Aorta (tissue), 5 donors: ENCODE measurements around the gene THBS1. TPM values are rescaled to one million over a fixed set of nuclear protein-coding genes. Genes with fewer than 3 reads are reported as not detected.

ENCODE experiments used
- ATAC-seq: fragments of 200-7000 bp; cut with Tn5 transposase; one replicate; pipeline ENCODE4 v1.9.1; 2022; ENCODE audit warnings: moderate library complexity; ENCODE audit not compliant: low FRiP score
- DNase-seq, 2 donors: peaks; one replicate each; pipeline ENCODE4 v3.0.0-alpha.2; 2020
- H3K27ac ChIP-seq, 2 donors: one replicate each; pipeline ENCODE4 v1.5.1; 2013; ENCODE audit warnings: low read length in 2 of 2, mild to moderate bottlenecking in 2 of 2, moderate library complexity in 2 of 2, control low read depth in 1 of 2, inconsistent platforms in 1 of 2, low read depth in 1 of 2
- H3K27me3 ChIP-seq, 2 donors: one replicate each; pipeline ENCODE4 v1.6.1; 2013; ENCODE audit warnings: control low read depth in 1 of 2, low read length in 1 of 2, mild to moderate bottlenecking in 1 of 2, moderate library complexity in 1 of 2; ENCODE audit not compliant: insufficient read depth in 2 of 2, control insufficient read depth in 1 of 2
- H3K36me3 ChIP-seq, 2 donors: one replicate each; pipeline ENCODE4 v1.6.1; 2013; ENCODE audit warnings: control low read depth in 1 of 2, low read length in 1 of 2, mild to moderate bottlenecking in 1 of 2; ENCODE audit not compliant: insufficient read depth in 2 of 2, control insufficient read depth in 1 of 2
- H3K4me1 ChIP-seq, 2 donors: one replicate each; pipeline ENCODE4 v1.6.1; 2013; ENCODE audit warnings: low read length in 2 of 2, control low read depth in 1 of 2, mild to moderate bottlenecking in 1 of 2, moderate library complexity in 1 of 2; ENCODE audit not compliant: insufficient read depth in 2 of 2, control insufficient read depth in 1 of 2
- H3K4me3 ChIP-seq, 2 donors: one replicate each; pipeline ENCODE4 v1.5.1; 2013; ENCODE audit warnings: low read length in 2 of 2, control low read depth in 1 of 2, mild to moderate bottlenecking in 1 of 2
- H3K9me3 ChIP-seq: one replicate; pipeline ENCODE4 v1.6.1; 2013; ENCODE audit warnings: mild to moderate bottlenecking, low read length; ENCODE audit not compliant: control insufficient read depth
- WGBS, 2 donors: extraction: QIAGEN DNeasy Blood & Tissue Kit; methylation state at CpG; one replicate each; pipeline ENCODE4 v1.1.7; 2013; 5-methylcytosine and 5-hydroxymethylcytosine counted together
- intact Hi-C, 2 donors: fragments of 100-400 bp; cut with DNase I; formaldehyde crosslinking; loops; one replicate each; pipeline versions ENCODE4 v1.14.2 to v1.15.0; 2022
- polyA plus RNA-seq, 2 donors: library from polyadenylated mRNA; stranded (reverse); fragments of 200-250 nt; gene quantifications; one replicate each; pipeline ENCODE4 v1.2.3, GENCODE V29; 2013
- total RNA-seq, 2 donors: library from RNA; stranded (reverse); fragmentation: NEBNext Ultra II Directional; extraction: Animal tissue kit (Norgen Biotek cat#: 25700); gene quantifications; one replicate each; pipeline ENCODE4 v1.2.1, GENCODE V29; 2021
- donor health status: healthy with polysubstance abuse.
- donor health status: Bipolar disorder and iron deficiency.
- donor health status: DM: no; HTN: no; CAD: no.
- donor health status: DM: no; HTN: no; CAD: no.
- donor health status: DM: yes; HTN: yes; CAD: no.

The THBS1 gene
- total and polyA plus RNA-seq, 4 donors, result 9.8 to 1,398 (median 147) TPM

GRCh38 chr15:39589193-39589814, 8.4 kb downstream of the THBS1 start:
- no peak for ATAC-seq
- Histone ChIP-seq H3K36me3 (peaks cover 0 to 2% of the 10 kb centered on the region in 2 donors), H3K4me1 (no peaks in the 10 kb centered on the region), H3K27ac (no peak overlapping the region), H3K4me3 (no peak overlapping the region), H3K27me3 (no peaks in the 10 kb centered on the region), H3K9me3 (no peaks in the 10 kb centered on the region)
- DNase-seq, result no peak
- intact Hi-C loops, result loop anchor here in 1 of 2 donors (10.0 kb wide), 2 partner anchors 465 to 775 kb away; no protein-coding TSS in a partner anchor
- 94 to 95% methylated on average over 14 of the region's 14 CpGs for WGBS, 2 donors

GRCh38 chr15:39589815-39590644, 9.2 kb downstream of the THBS1 start:
- Histone ChIP-seq H3K36me3 (peaks cover 0 to 2% of the 10 kb centered on the region in 2 donors), H3K9me3 (no peaks in the 10 kb centered on the region), H3K4me3 (no peak overlapping the region), H3K27me3 (no peaks in the 10 kb centered on the region), H3K4me1 (no peaks in the 10 kb centered on the region), H3K27ac (no peak overlapping the region)
- 96 to 98% methylated on average over 13 of the region's 13 CpGs for WGBS, 2 donors
- DNase-seq (no peak), ATAC-seq (no peak)
- intact Hi-C loops, result loop anchor here (5.0 to 10.0 kb wide), 3 partner anchors 465 to 888 kb away; no protein-coding TSS in a partner anchor

- Histone ChIP-seq H3K27ac (no peak overlapping the region), H3K4me1 (no peaks in the 10 kb centered on the region), H3K9me3 (no peaks in the 10 kb centered on the region), H3K27me3 (no peaks in the 10 kb centered on the region), H3K36me3 (peaks cover 0 to 2% of the 10 kb centered on the region in 2 donors), H3K4me3 (no peak overlapping the region)
- WGBS, 2 donors, result 93% methylated on average over 11 of the region's 11 CpGs
- intact Hi-C loops, result loop anchor here in 1 of 2 donors (5.0 kb wide), 1 partner anchor 889 kb away; no protein-coding TSS in a partner anchor
- DNase-seq (no peak), ATAC-seq (no peak)
These were observed 10.4 kb downstream of the THBS1 start for GRCh38 chr15:39591141-39591895.

GRCh38 chr15:39591896-39592315, 11.0 kb downstream of the THBS1 start:
- no peaks in the 10 kb centered on the region for H3K27me3 ChIP-seq
- no peaks in the 10 kb centered on the region for H3K4me1 ChIP-seq
- no peak overlapping the region for H3K27ac ChIP-seq
- DNase-seq (no peak), ATAC-seq (no peak)
- no peak overlapping the region for H3K4me3 ChIP-seq
- WGBS, 2 donors, result 93 to 94% methylated on average over 2 of the region's 2 CpGs
- H3K9me3 ChIP-seq, result no peaks in the 10 kb centered on the region
- H3K36me3 ChIP-seq, result peaks cover 0 to 2% of the 10 kb centered on the region in 2 donors
- intact Hi-C loops, result loop anchor here in 1 of 2 donors (5.0 kb wide), 1 partner anchor 890 kb away; no protein-coding TSS in a partner anchor

GRCh38 chr15:39592500-39592899, 11.6 kb downstream of the THBS1 start:
- no peaks in the 10 kb centered on the region for H3K4me1 ChIP-seq
- H3K27me3 ChIP-seq, result no peaks in the 10 kb centered on the region
- DNase-seq (no peak), ATAC-seq (no peak)
- no peak overlapping the region for H3K27ac ChIP-seq
- intact Hi-C loops, result loop anchor here in 1 of 2 donors (5.0 kb wide), 1 partner anchor 890 kb away; no protein-coding TSS in a partner anchor
- WGBS, 2 donors, result 89 to 93% methylated on average over 6 of the region's 6 CpGs
- H3K9me3 ChIP-seq, result no peaks in the 10 kb centered on the region
- H3K4me3 ChIP-seq, result no peak overlapping the region
- peaks cover 0 to 2% of the 10 kb centered on the region in 2 donors for H3K36me3 ChIP-seq

- 97% methylated on average over 15 of the region's 15 CpGs for WGBS, 2 donors
- Histone ChIP-seq H3K27me3 (no peaks in the 10 kb centered on the region), H3K36me3 (peaks cover 0 to 2% of the 10 kb centered on the region in 2 donors), H3K4me3 (no peak overlapping the region), H3K9me3 (no peaks in the 10 kb centered on the region), H3K4me1 (no peaks in the 10 kb centered on the region), H3K27ac (no peak overlapping the region)
- DNase-seq (no peak), ATAC-seq (no peak)
- intact Hi-C loops, result loop anchor here in 1 of 2 donors (5.0 kb wide), 1 partner anchor 891 kb away; no protein-coding TSS in a partner anchor
These were observed 12.3 kb downstream of the THBS1 start for GRCh38 chr15:39593071-39593655.

- intact Hi-C loops, result loop anchor here in 1 of 2 donors (5.0 kb wide), 1 partner anchor 892 kb away; no protein-coding TSS in a partner anchor
- H3K27ac ChIP-seq, result no peak overlapping the region
- no peaks in the 10 kb centered on the region for H3K27me3 ChIP-seq
- 95 to 96% methylated on average over 7 of the region's 7 CpGs for WGBS, 2 donors
- peaks cover 0 to 2% of the 10 kb centered on the region in 2 donors for H3K36me3 ChIP-seq
- H3K9me3 ChIP-seq, result no peaks in the 10 kb centered on the region
- DNase-seq (no peak), ATAC-seq (no peak)
- H3K4me1 ChIP-seq, result no peaks in the 10 kb centered on the region
- H3K4me3 ChIP-seq, result no peak overlapping the region
These were observed 13.0 kb downstream of the THBS1 start for GRCh38 chr15:39593656-39594445.
